ENCODE measurements around the gene TSPAN12. TPM values are rescaled to one million over a fixed set of nuclear protein-coding genes. Genes with fewer than 3 reads are reported as not detected.
A peak's percentile ranks its signal among the peaks of the same experiment; 100 is the strongest.

The TSPAN12 gene
- total RNA-seq, 2 experiments from 2014 or later = not detected

GRCh38 chr7:120813089-120813488 lies 44.9 kb downstream of the TSPAN12 start:
- no peaks in the 10 kb centered on the region for H3K9me3 Mint-ChIP-seq
- no peak for DNase-seq
- H3K4me1 Mint-ChIP-seq = no peaks in the 10 kb centered on the region
- ChIA-PET CTCF (interaction anchor here (1.1 kb wide), 1 partner anchor 21 kb away, joined by 3 read pairs; no protein-coding TSS in a partner anchor), POLR2A (no interaction called here)
- no peak overlapping the region for H3K4me3 Mint-ChIP-seq
- peaks cover 13% of the 10 kb centered on the region for H3K27me3 Mint-ChIP-seq
- H3K36me3 Mint-ChIP-seq (ENCODE audit: low read depth) = no peaks in the 10 kb centered on the region
- no peak overlapping the region for H3K27ac Mint-ChIP-seq

- H3K27ac Mint-ChIP-seq = no peak overlapping the region
- DNase-seq = no peak
- no peaks in the 10 kb centered on the region for H3K36me3 Mint-ChIP-seq (ENCODE audit: low read depth)
- CTCF ChIA-PET = interaction anchor here (1.0 to 1.4 kb wide), 3 partner anchors 9 to 17 kb away, joined by 3 to 4 read pairs (median 3); no protein-coding TSS in a partner anchor
- POLR2A ChIA-PET = no interaction called here
- H3K9me3 Mint-ChIP-seq = no peaks in the 10 kb centered on the region
- H3K27me3 Mint-ChIP-seq = peaks cover 5% of the 10 kb centered on the region
- no peak overlapping the region for H3K4me3 Mint-ChIP-seq
- H3K4me1 Mint-ChIP-seq = no peaks in the 10 kb centered on the region
These were observed 48.7 kb downstream of the TSPAN12 start for GRCh38 chr7:120809260-120809659.

GRCh38 chr7:120807390-120807789 lies 50.6 kb downstream of the TSPAN12 start:
- no peak overlapping the region for H3K4me3 Mint-ChIP-seq
- POLR2A ChIA-PET = no interaction called here
- no peaks in the 10 kb centered on the region for H3K9me3 Mint-ChIP-seq
- no peak overlapping the region for H3K27ac Mint-ChIP-seq
- no peaks in the 10 kb centered on the region for H3K36me3 Mint-ChIP-seq (ENCODE audit: low read depth)
- H3K4me1 Mint-ChIP-seq = no peaks in the 10 kb centered on the region
- CTCF ChIA-PET = interaction anchor here (0.6 to 2.8 kb wide), 7 partner anchors 10 to 534 kb away, joined by 3 to 19 read pairs (median 6); partner anchors contain the start of gene ING3
- H3K27me3 Mint-ChIP-seq = peaks cover 2% of the 10 kb centered on the region
- no peak for DNase-seq

GRCh38 chr7:120806669-120807068 lies 51.3 kb downstream of the TSPAN12 start:
- no peak overlapping the region for H3K27ac Mint-ChIP-seq
- H3K4me3 Mint-ChIP-seq = no peak overlapping the region
- H3K4me1 Mint-ChIP-seq = no peaks in the 10 kb centered on the region
- DNase-seq = no peak
- ChIA-PET POLR2A (no interaction called here), CTCF (interaction anchor here (0.7 to 2.8 kb wide), 8 partner anchors 9 to 302 kb away, joined by 3 to 19 read pairs (median 6); partner anchors contain the start of gene ING3)
- H3K9me3 Mint-ChIP-seq = no peaks in the 10 kb centered on the region
- H3K36me3 Mint-ChIP-seq (ENCODE audit: low read depth) = no peaks in the 10 kb centered on the region
- no peaks in the 10 kb centered on the region for H3K27me3 Mint-ChIP-seq

- H3K36me3 Mint-ChIP-seq (ENCODE audit: low read depth) = no peaks in the 10 kb centered on the region
- no peak overlapping the region for H3K27ac Mint-ChIP-seq
- H3K9me3 Mint-ChIP-seq = no peaks in the 10 kb centered on the region
- no peaks in the 10 kb centered on the region for H3K4me1 Mint-ChIP-seq
- H3K27me3 Mint-ChIP-seq = no peaks in the 10 kb centered on the region
- no peak overlapping the region for H3K4me3 Mint-ChIP-seq
- CTCF ChIA-PET = interaction anchor here (0.6 to 2.8 kb wide), 11 partner anchors 8 to 303 kb away, joined by 3 to 19 read pairs (median 4); no protein-coding TSS in a partner anchor
- peak; percentile 45 for DNase-seq
- POLR2A ChIA-PET = no interaction called here
These were observed 52.1 kb downstream of the TSPAN12 start for GRCh38 chr7:120805636-120806388.

- no peaks in the 10 kb centered on the region for H3K4me1 Mint-ChIP-seq
- POLR2A ChIA-PET = no interaction called here
- CTCF ChIA-PET = no interaction called here
- no peak overlapping the region for H3K27ac Mint-ChIP-seq
- H3K27me3 Mint-ChIP-seq = peaks cover 4% of the 10 kb centered on the region
- H3K36me3 Mint-ChIP-seq (ENCODE audit: low read depth) = no peaks in the 10 kb centered on the region
- DNase-seq = no peak
- H3K9me3 Mint-ChIP-seq = no peaks in the 10 kb centered on the region
- no peak overlapping the region for H3K4me3 Mint-ChIP-seq
These were observed 55.2 kb downstream of the TSPAN12 start for GRCh38 chr7:120802751-120803150.

GRCh38 chr7:120799813-120800475 lies 58.0 kb downstream of the TSPAN12 start:
- no peaks in the 10 kb centered on the region for H3K36me3 Mint-ChIP-seq (ENCODE audit: low read depth)
- ChIA-PET CTCF (interaction anchor here (0.9 to 1.1 kb wide), 2 partner anchors 9 kb away, joined by 3 to 4 read pairs; no protein-coding TSS in a partner anchor), POLR2A (no interaction called here)
- H3K4me3 Mint-ChIP-seq = no peak overlapping the region
- no peak overlapping the region for H3K27ac Mint-ChIP-seq
- H3K27me3 Mint-ChIP-seq = peaks cover 4% of the 10 kb centered on the region
- H3K4me1 Mint-ChIP-seq = no peaks in the 10 kb centered on the region
- no peak for DNase-seq
- no peaks in the 10 kb centered on the region for H3K9me3 Mint-ChIP-seq

GRCh38 chr7:120799147-120799546 lies 58.8 kb downstream of the TSPAN12 start:
- POLR2A ChIA-PET = no interaction called here
- no peaks in the 10 kb centered on the region for H3K4me1 Mint-ChIP-seq
- no peak for DNase-seq
- no peak overlapping the region for H3K27ac Mint-ChIP-seq
- no peaks in the 10 kb centered on the region for H3K36me3 Mint-ChIP-seq (ENCODE audit: low read depth)
- peaks cover 4% of the 10 kb centered on the region for H3K27me3 Mint-ChIP-seq
- no peak overlapping the region for H3K4me3 Mint-ChIP-seq
- CTCF ChIA-PET = no interaction called here
- H3K9me3 Mint-ChIP-seq = no peaks in the 10 kb centered on the region

GRCh38 chr7:120797026-120797645 lies 60.8 kb downstream of the TSPAN12 start:
- no peaks in the 10 kb centered on the region for H3K4me1 Mint-ChIP-seq
- peaks cover 4% of the 10 kb centered on the region for H3K27me3 Mint-ChIP-seq
- ChIA-PET POLR2A (no interaction called here), CTCF (interaction anchor here (1.0 to 2.0 kb wide), 3 partner anchors 9 to 286 kb away, joined by 4 to 12 read pairs (median 4); no protein-coding TSS in a partner anchor)
- H3K4me3 Mint-ChIP-seq = no peak overlapping the region
- H3K36me3 Mint-ChIP-seq (ENCODE audit: low read depth) = no peaks in the 10 kb centered on the region
- DNase-seq = no peak
- H3K27ac Mint-ChIP-seq = no peak overlapping the region
- H3K9me3 Mint-ChIP-seq = no peaks in the 10 kb centered on the region

- Mint-ChIP-seq H3K27me3 (peaks cover 7% of the 10 kb centered on the region), H3K27ac (no peak overlapping the region), H3K4me1 (no peaks in the 10 kb centered on the region), H3K4me3 (no peak overlapping the region), H3K9me3 (no peaks in the 10 kb centered on the region), H3K36me3 (ENCODE audit: low read depth) (no peaks in the 10 kb centered on the region)
- DNase-seq = no peak
- ChIA-PET CTCF (interaction anchor here (1.4 kb wide), 1 partner anchor 314 kb away, joined by 4 read pairs; no protein-coding TSS in a partner anchor), POLR2A (no interaction called here)
These were observed 63.7 kb downstream of the TSPAN12 start for GRCh38 chr7:120794106-120794729.

- Mint-ChIP-seq H3K27ac (no peak overlapping the region), H3K4me3 (no peak overlapping the region), H3K27me3 (peaks cover 5% of the 10 kb centered on the region), H3K9me3 (no peaks in the 10 kb centered on the region), H3K36me3 (ENCODE audit: low read depth) (no peaks in the 10 kb centered on the region), H3K4me1 (no peaks in the 10 kb centered on the region)
- no peak for DNase-seq
- POLR2A ChIA-PET = no interaction called here
- CTCF ChIA-PET = interaction anchor here (1.7 to 2.3 kb wide), 4 partner anchors 13 to 315 kb away, joined by 8 to 19 read pairs (median 12); partner anchors contain the start of gene ING3
These were observed 64.6 kb downstream of the TSPAN12 start for GRCh38 chr7:120793213-120793936.

GRCh38 chr7:120792861-120793130 lies 65.1 kb downstream of the TSPAN12 start:
- Mint-ChIP-seq H3K9me3 (no peaks in the 10 kb centered on the region), H3K27me3 (peaks cover 5% of the 10 kb centered on the region), H3K4me1 (no peaks in the 10 kb centered on the region), H3K27ac (no peak overlapping the region), H3K36me3 (ENCODE audit: low read depth) (no peaks in the 10 kb centered on the region), H3K4me3 (no peak overlapping the region)
- ChIA-PET CTCF (interaction anchor here (0.8 to 2.3 kb wide), 11 partner anchors 9 to 316 kb away, joined by 3 to 19 read pairs (median 6); partner anchors contain the start of genes ING3 and TSPAN12), POLR2A (no interaction called here)
- no peak for DNase-seq

Measured in activated CD4-positive, alpha-beta memory T cell treated with anti-CD3 and anti-CD28 coated beads, Interleukin-2, amount 10 ng/mL, durations not matched to agents 7 days and 5 days (primary cell).